G401.6 (cell line): Measurements from ENCODE around the gene EEIG1.
"Not testable (repeated sequence)": the region's sequence is repeated elsewhere in the genome, so short reads cannot be mapped to it uniquely, and the experiment has no call there.

Experiments used
- FAIRE-seq: peaks from 2 replicates; lab custom pipeline; 2012; peaks lifted over from hg19 to GRCh38; lab: Jason Lieb, UNC

The EEIG1 gene

DNA sequence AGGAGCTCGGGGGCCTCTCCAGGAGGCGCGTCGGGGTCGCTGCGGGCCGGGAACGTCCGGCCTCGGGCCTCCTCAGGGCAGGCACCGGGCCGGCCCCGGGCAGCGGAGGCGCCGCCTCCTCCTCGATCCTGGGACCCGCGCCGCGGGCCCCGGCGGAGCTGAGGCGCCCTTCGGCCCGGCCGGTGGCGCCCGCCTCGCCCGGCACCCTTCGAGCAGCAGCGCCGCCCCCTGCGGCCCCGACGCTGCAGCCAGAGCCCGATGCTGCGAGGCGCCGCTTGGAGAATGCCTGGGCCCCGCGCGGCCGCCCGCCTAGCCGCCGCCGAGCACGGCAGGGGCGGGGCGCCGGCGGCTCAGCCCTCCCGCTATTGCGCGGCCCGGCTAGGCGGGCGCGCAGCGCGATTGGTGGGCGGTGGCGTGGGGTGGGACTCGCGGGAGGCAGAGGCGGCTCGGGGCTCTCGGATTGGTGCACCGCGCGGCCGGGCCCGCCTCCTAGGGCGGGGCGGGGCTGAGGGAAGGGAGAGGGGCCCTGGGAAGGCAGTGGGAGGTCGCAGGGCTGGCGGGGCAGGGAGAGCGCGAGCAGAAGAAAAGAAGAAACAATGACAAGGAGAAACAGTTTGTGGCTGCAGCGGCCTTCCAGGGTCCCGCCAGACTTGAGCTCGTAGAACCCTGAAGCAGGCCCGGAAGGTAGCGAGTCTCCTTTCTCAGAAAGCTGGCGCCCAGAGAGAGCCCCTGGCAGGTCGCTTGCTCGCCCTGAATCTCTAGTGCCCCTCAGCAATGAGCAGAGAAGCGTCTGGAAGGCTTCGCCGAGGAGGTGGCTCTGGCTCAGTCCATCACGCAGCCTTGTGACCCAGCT, at the start of gene EEIG1:
Gene EEIG1, minus strand, starts transcription at position 284 of the 853 bp plus-strand sequence. CDS start 852 bp downstream, outside the sequence.
- no peak for FAIRE-seq

DNA sequence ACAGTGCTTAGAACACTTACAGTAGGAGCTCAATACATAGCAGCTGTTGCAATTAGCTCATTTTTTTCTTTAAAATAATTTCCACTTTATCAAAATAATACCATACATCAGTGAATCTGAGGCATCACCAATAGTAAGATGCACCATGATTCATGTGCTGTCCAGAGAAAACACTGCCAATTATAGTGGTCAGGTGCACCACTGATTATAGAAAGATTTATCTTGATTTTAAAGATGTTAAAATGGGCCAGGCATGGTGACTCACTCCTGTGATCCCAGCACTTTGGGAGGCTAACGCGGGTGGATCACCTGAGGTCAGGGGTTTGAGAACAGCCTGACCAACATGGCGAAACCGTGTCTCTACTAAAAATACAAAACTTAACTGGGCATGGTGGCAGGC, 46.9 kb upstream of the EEIG1 start:
- no peak for FAIRE-seq

DNA sequence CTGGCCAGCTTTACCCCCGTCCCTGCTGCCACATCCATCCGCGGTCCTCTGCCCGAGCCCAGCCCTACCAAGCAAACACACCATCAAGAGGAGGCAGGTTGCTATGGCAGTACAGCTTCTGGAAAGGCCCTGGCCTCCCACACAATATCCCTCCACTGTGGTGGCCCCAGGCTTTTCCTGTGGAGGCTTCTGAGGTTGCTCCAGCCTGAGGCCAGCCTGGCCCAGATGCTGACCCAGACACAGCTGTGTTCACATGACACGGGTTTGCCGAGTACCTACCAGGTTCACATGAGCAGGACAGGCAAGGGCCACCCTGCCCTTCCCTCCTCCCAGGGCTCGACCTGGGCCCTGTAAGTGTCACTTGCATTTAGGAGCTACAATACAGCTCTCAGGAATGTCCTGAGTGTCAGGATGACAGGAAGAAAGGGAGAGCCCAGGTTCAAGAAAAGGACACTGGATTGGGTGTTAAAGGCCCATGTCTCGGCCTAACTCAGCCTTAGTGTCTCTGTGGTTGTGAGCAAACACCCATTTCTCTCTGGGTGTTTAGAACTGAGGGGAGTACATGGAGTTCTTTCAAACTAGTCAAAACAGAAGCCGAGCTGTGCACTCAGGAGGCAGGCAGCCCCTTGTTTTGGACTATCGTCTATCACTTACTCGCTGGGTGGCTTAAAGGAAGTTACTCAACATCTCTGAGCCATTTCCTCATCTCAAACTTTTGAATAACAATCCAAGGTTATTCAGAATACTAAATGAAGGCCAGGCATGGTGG, 46.2 kb upstream of the EEIG1 start:
- FAIRE-seq, result no peak

DNA sequence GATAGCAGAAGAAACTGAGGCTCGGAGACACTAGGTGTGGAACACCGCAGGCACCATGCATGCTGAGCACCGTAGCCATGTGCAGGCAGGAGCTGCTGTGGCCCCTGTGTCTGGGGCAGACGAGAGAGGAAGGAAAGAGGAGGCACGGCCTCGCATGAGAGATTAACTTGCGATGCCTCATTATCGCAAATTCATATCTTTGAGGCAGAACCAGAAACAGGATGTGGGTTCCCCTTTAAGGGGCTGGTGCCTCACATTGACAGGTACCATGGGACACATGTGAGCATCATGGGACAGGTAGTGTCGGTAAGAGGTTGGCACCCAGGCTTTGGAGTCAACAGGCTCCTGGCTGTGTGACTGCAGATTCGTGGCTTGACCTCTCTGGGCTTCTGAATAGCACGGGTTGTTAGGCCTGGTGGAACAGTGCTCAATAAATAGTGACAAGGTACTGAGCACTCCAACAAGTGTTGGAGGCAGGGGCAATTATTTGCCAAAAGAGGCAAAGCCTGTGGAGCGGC, 45.5 kb upstream of the EEIG1 start:
- FAIRE-seq, result no peak

DNA sequence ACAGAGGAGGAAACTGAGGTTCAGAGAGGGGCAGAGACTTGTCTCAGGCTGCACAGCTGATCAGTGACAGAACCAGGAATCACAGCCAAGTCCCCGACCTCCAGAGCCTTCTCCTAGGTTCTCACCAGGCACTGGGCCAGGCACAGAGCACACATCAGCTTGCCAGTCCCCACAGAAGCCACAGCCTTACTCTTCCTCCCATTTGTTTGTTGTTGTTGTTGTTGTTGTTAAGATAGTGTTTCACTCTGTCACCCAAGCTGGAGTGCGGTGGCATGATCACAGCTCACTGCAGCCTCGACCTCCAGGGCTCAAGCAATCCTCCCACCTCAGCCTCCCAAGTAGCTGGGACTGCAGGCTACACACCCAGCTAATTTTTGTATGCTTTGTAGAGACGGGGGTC, 44.9 kb upstream of the EEIG1 start:
- no peak for FAIRE-seq

DNA sequence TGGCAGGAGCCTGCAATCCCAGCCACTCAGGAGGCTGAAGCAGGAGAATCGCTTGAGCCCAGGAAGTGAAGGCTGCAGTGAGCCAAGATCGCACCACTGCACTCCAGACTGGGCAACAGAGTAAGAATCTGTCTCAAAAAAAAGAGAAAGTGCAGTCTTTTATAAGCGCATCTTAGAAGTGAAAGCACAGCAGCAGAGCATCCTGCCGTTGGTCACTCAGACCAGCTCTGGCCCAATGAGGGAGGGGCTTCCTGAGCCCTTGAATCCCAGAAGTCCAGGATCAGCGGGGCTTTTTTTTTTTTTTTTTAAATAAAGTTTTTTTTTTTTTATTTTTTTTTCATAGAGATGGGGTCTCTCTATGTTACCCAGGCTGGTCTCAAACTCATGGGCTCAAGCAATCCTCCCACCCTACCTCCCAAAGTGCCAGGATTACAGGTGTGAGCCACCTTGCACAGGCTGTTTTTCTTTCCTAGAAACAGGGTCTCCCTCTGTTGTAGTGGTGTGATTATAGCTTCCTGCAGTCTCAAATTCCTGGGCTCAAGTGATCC, 44.0 kb upstream of the EEIG1 start:
- no peak for FAIRE-seq

DNA sequence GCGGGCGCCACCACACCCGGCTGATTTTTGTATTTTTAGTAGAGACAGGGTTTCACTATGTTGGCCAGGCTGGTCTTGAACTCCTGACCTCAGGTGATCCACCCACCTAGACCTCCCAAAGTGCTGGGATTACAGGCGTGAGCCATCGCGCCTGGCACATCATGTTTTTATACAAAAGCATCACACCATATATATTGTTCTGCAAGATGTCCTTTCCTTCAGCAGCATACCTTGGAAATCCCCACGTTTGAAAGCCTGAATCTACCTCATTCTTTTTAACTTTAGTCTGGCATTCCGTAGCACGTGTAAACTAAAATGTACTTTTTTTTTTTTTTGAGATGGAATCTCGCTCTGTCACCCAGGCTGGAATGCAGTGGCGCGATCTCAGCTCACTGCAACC, 42.9 kb upstream of the EEIG1 start:
- not testable (repeated sequence) for FAIRE-seq

GRCh38 chr9:128022886-128023285, 42.1 kb upstream of the EEIG1 start:
- no peak for FAIRE-seq

DNA sequence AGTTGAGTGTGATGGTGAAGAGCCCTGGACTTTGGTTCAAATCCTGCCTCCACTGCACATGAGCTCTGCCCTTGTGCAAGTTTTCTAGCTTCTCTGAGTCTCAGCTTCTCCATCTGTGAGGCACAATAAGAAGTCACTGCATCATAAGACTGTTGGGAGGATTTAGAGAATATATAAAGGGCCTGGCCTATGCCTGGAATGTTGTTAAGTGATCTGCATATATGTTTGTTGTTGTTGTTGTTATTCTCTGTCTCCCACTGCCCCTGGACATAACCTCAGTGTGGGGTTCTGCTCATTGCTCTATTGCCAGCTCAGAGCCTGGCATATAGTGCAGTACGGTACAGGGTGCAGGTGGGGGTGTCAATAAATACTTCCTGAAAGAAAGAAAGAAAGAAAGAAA, 40.3 kb upstream of the EEIG1 start:
- FAIRE-seq, result no peak

GRCh38 chr9:128020692-128021091, 39.9 kb upstream of the EEIG1 start:
- no peak for FAIRE-seq

GRCh38 chr9:128015696-128016095, 34.9 kb upstream of the EEIG1 start:
- FAIRE-seq, result no peak

- FAIRE-seq, result no peak
These were observed 30.5 kb upstream of the EEIG1 start for GRCh38 chr9:128011071-128011817.

DNA sequence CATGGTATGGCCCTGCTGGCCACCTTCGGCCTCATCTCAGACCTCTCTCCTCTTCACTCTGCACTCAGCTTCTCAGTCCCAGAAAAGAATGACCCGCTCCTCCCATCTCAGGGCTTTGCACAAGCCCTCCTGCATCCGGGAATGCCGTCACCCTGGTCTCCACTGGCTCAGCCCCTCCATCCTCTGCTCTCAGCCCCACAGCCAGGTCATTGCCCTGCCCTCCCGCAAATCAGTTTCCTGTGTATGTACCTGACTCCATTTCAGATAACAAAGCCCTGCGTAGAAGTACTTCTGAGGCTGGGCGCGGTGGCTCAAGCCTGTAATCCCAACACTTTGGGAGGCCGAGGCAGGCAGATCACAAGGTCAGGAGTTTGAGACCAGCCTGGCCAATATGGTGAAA, 28.9 kb upstream of the EEIG1 start:
- FAIRE-seq, result no peak

DNA sequence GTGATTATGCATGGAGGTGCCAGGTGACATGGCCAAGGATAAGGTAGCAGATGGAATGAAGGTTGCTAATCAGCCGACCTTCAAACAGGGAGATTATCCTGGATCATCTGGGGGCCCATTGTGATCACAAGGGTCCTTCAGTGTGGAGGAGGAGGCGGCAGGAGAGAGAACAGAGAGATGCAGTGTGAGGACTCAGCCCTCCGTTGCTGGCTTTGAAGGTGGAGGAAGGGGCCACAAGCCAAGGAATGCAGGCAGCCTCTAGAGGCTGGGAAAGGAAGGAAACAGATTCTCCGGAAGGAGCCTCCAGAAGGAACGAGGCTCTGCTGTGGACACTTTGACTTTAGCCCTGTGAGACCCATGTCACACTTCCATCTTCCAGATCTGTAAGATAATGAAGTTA, 27.4 kb upstream of the EEIG1 start:
- FAIRE-seq, result no peak

- no peak for FAIRE-seq
These were observed 26.9 kb upstream of the EEIG1 start for GRCh38 chr9:128007566-128008138.

GRCh38 chr9:128006332-128006996, 25.7 kb upstream of the EEIG1 start:
- no peak for FAIRE-seq

DNA sequence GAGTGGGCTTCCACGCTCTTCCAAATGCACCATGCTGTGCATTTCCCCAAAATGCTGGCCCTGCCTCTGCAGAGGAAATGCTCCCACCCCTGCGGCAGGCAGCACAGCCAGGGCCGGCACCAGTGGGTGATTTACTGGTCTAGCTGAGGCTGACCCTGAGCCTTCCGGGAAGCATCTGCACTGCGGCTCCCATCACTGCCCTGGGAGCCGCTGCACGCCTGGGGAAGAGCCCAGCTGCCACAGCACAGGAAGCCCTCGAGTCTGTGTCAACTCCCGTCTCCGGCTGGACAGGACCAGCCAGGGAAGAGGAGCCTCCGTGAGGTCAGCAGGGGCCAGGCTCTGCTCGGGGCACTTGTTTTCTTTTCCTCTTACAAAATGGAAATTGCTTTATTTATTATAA, 25.1 kb upstream of the EEIG1 start:
- no peak for FAIRE-seq

DNA sequence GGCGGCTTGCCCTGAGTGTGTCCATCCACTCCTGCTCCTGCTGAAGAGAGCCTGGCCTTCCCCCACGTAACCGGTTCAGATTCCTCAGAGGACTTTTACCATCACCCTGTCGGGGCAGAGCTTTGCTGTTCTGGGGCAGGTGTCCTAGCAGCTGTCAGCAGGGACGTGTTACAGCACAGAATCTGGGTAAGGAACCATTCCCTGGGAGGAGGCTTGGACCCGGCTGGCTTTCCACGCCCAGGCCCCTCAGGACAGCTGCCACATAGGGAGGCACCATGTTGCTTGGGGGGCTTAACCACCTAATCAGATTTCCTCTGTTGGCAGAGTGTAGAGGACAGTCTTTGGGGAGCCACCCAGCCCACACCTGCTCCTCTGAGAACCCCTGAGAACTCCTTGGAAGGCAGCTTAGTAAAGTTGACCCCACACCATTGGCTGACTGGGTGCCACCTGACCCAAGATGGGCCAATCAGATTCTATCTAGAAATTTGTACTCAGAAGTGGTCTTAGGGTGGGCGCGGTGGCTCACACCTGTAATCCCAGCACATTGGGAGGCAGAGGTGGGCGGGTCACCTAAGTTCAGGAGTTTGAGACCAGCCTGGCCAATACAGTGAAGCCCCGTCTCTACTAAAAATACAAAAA, 23.3 kb upstream of the EEIG1 start:
- FAIRE-seq, result no peak

GRCh38 chr9:128002959-128003358, 22.2 kb upstream of the EEIG1 start:
- FAIRE-seq, result no peak

- FAIRE-seq, result no peak
These were observed 21.1 kb upstream of the EEIG1 start for GRCh38 chr9:128001779-128002298.
